ENCODE results near the gene NET1. TPM values are rescaled to one million over a fixed set of nuclear protein-coding genes. Genes with fewer than 3 reads are reported as not detected.

Gene NET1
- total RNA-seq, 2 donors from 2014 or later, result 174 to 455 TPM

GRCh38 chr10:5498791-5499492 is 86.6 kb downstream of the NET1 start:
- Histone ChIP-seq H3K4me3 (no peak overlapping the region), H3K4me1 (no peaks in the 10 kb centered on the region), H3K27me3 (no peaks in the 10 kb centered on the region), H3K9ac (ENCODE audit: low read depth in 2 of 2, low read length in 2 of 2) (no peak overlapping the region), H3K36me3 (no peaks in the 10 kb centered on the region), H3K27ac (no peak overlapping the region), H3K9me3 (no peaks in the 10 kb centered on the region)
- DNase-seq, result no peak
- intact Hi-C loops (cut with DNase I), result no loop called here
- no peak for TF ChIP-seq CTCF (IDR thresholded peaks at IDR 0.05)

- Histone ChIP-seq H3K27ac (no peak within 1 kb of the TSS), H3K36me3 (no peaks in the 10 kb centered on the region), H3K9ac (ENCODE audit: low read depth in 2 of 2, low read length in 2 of 2) (no peak within 1 kb of the TSS), H3K4me1 (no peaks in the 10 kb centered on the region), H3K4me3 (no peak within 1 kb of the TSS), H3K27me3 (no peaks in the 10 kb centered on the region), H3K9me3 (no peaks in the 10 kb centered on the region)
- no peak for TF ChIP-seq CTCF (IDR thresholded peaks at IDR 0.05)
- intact Hi-C loops (cut with DNase I), result no loop called here
- DNase-seq, result no peak
Observed at GRCh38 chr10:5499493-5500140, 87.3 kb downstream of the NET1 start, which contains the start of gene CALML5. Gene CALML5, minus strand, starts transcription at chr10:5499570. Its CDS starts 132 bp downstream, at chr10:5499438.

- no peak overlapping the region for H3K27ac ChIP-seq
- H3K27me3 ChIP-seq, result no peaks in the 10 kb centered on the region
- no peak overlapping the region for H3K9ac ChIP-seq (ENCODE audit: low read depth in 2 of 2, low read length in 2 of 2)
- DNase-seq, result no peak
- no peaks in the 10 kb centered on the region for H3K9me3 ChIP-seq
- H3K4me1 ChIP-seq, result no peaks in the 10 kb centered on the region
- intact Hi-C loops (cut with DNase I), result no loop called here
- TF ChIP-seq CTCF (IDR thresholded peaks at IDR 0.05), result no peak
- no peak overlapping the region for H3K4me3 ChIP-seq
- no peaks in the 10 kb centered on the region for H3K36me3 ChIP-seq
Observed at GRCh38 chr10:5500162-5500670, 87.9 kb downstream of the NET1 start.

- no peaks in the 10 kb centered on the region for H3K4me1 ChIP-seq
- no peak overlapping the region for H3K4me3 ChIP-seq
- H3K36me3 ChIP-seq, result no peaks in the 10 kb centered on the region
- no peaks in the 10 kb centered on the region for H3K9me3 ChIP-seq
- no peak for DNase-seq
- no peak overlapping the region for H3K9ac ChIP-seq (ENCODE audit: low read depth in 2 of 2, low read length in 2 of 2)
- no peaks in the 10 kb centered on the region for H3K27me3 ChIP-seq
- TF ChIP-seq CTCF (IDR thresholded peaks at IDR 0.05), result no peak
- intact Hi-C loops (cut with DNase I), result no loop called here
- no peak overlapping the region for H3K27ac ChIP-seq
Observed at GRCh38 chr10:5500910-5501309, 88.6 kb downstream of the NET1 start.

- intact Hi-C loops (cut with DNase I), result no loop called here
- Histone ChIP-seq H3K9me3 (no peaks in the 10 kb centered on the region), H3K4me1 (no peaks in the 10 kb centered on the region), H3K4me3 (no peak overlapping the region), H3K27ac (no peak overlapping the region), H3K27me3 (no peaks in the 10 kb centered on the region), H3K36me3 (no peaks in the 10 kb centered on the region), H3K9ac (ENCODE audit: low read depth in 2 of 2, low read length in 2 of 2) (peak overlapping the region in 1 of 2 donors; percentile 78)
- TF ChIP-seq CTCF (IDR thresholded peaks at IDR 0.05), result no peak
- DNase-seq, result no peak
Observed at GRCh38 chr10:5502061-5502521, 89.7 kb downstream of the NET1 start.
